Fibroblast of lung (primary cell): ENCODE measurements around the gene ALKBH3. TPM values are rescaled to one million over a fixed set of nuclear protein-coding genes. Genes with fewer than 3 reads are reported as not detected.
A peak's percentile ranks its signal among the peaks of the same experiment; 100 is the strongest.

Source experiments
- DNase-seq, 2 donors: peaks; one replicate each; pipeline versions ENCODE4 v3.0.0 to v3.0.0-alpha.2; 2010; ENCODE audit warnings: low read depth in 2 of 2
- H2AFZ ChIP-seq: 2 replicates; pipeline ENCODE4 v1.5.1; 2012; ENCODE audit warnings: low read length, control low read depth, inconsistent platforms
- H3K27ac ChIP-seq: 2 replicates; pipeline ENCODE4 v1.5.1; 2011; ENCODE audit warnings: low read length, control low read depth; ENCODE audit not compliant: insufficient read depth
- H3K27me3 ChIP-seq: 2 replicates; pipeline ENCODE4 v1.5.1; 2011; ENCODE audit warnings: mild to moderate bottlenecking, low read length; ENCODE audit not compliant: control insufficient read depth, insufficient read depth
- H3K36me3 ChIP-seq: 2 replicates; pipeline ENCODE4 v1.5.1; 2011; ENCODE audit warnings: low read length; ENCODE audit not compliant: control insufficient read depth, insufficient read depth
- H3K4me1 ChIP-seq: 2 replicates; pipeline ENCODE4 v1.5.1; 2011; ENCODE audit warnings: low read length; ENCODE audit not compliant: control insufficient read depth, insufficient read depth; ENCODE audit errors: extremely low read depth
- H3K4me2 ChIP-seq: 2 replicates; pipeline ENCODE4 v1.5.1; 2011; ENCODE audit warnings: low read length, control low read depth; ENCODE audit not compliant: insufficient read depth; ENCODE audit errors: extremely low read depth
- H3K4me3 ChIP-seq, 4 experiments: fragments of 200-600 bp in 1 of 4; sonication (generic) in 1 of 4; replicated peaks in 1 of 4; 2 replicates each; pipeline ENCODE4 v1.5.1; 2011 to 2016; ENCODE audit warnings: low read length in 4 of 4, low read depth in 3 of 4, mild to moderate bottlenecking in 3 of 4, control low read depth in 2 of 4, inconsistent platforms in 1 of 4, mixed read lengths in 1 of 4; ENCODE audit not compliant: insufficient read depth in 1 of 4; ENCODE audit errors: control extremely low read depth in 1 of 4
- H3K79me2 ChIP-seq: 2 replicates; pipeline ENCODE4 v1.5.1; 2012; ENCODE audit warnings: mild to moderate bottlenecking, low read length, inconsistent platforms; ENCODE audit not compliant: control insufficient read depth, insufficient read depth
- H3K9ac ChIP-seq: 2 replicates; pipeline ENCODE4 v1.5.1; 2011; ENCODE audit warnings: mild to moderate bottlenecking, low read length, control low read depth; ENCODE audit not compliant: insufficient read depth
- H3K9me3 ChIP-seq: 2 replicates; pipeline ENCODE4 v1.5.1; 2012; ENCODE audit warnings: low read depth, low read length; ENCODE audit not compliant: control insufficient read depth, insufficient read depth
- H4K20me1 ChIP-seq: 2 replicates; pipeline ENCODE4 v1.5.1; 2011; ENCODE audit warnings: low read length; ENCODE audit not compliant: control insufficient read depth, insufficient read depth; ENCODE audit errors: extremely low read depth
- CTCF ChIP-seq, 2 donors: IDR thresholded peaks in 1 of 2; conservative IDR thresholded peaks in 1 of 2; 1 replicate in 1 of 2; 2 replicates in 1 of 2; pipeline ENCODE4 v1.5.1; 2011 to 2012; ENCODE audit warnings: low read length in 2 of 2, control low read depth in 1 of 2, inconsistent platforms in 1 of 2, low read depth in 1 of 2, mild to moderate bottlenecking in 1 of 2
- EZH2 ChIP-seq: IDR thresholded peaks from 2 replicates; pipeline ENCODE4 v1.5.1; 2012; ENCODE audit warnings: low read length, control low read depth, mild to moderate bottlenecking; ENCODE audit errors: missing control alignments
- polyA plus RNA-seq, 2 donors: library from polyadenylated mRNA; depleted of rRNA in 1 of 2; stranded (reverse) in 1 of 2; unstranded in 1 of 2; fragments of >200 nt; gene quantifications; 2 replicates each; pipeline ENCODE4 v1.2.1, GENCODE V29; 2011 to 2012; ENCODE audit warnings: missing spikeins in 1 of 2
- total RNA-seq: library from RNA; depleted of rRNA; stranded (reverse); fragments of >200 nt; gene quantifications from 2 replicates; pipeline ENCODE4 v1.2.1, GENCODE V29; 2014

Gene ALKBH3
- total and polyA plus RNA-seq, 2 donors (not counting 1 experiment from before 2014, with no cell fraction given): 39.0 to 56.1 TPM

GRCh38 chr11:43925932-43926505, 45.4 kb downstream of the ALKBH3 start:
- Histone ChIP-seq H3K27ac (no peak overlapping the region), H3K4me2 (no peak overlapping the region), H3K4me3 (no peak overlapping the region), H3K4me1 (peaks cover 29% of the 10 kb centered on the region), H3K27me3 (no peaks in the 10 kb centered on the region), H3K9me3 (no peaks in the 10 kb centered on the region), H3K79me2 (no peaks in the 10 kb centered on the region), H2AFZ (no peak overlapping the region), H3K9ac (no peak overlapping the region), H3K36me3 (no peaks in the 10 kb centered on the region), H4K20me1 (no peaks in the 10 kb centered on the region)
- no peak for TF ChIP-seq CTCF (conservative IDR thresholded peaks at IDR 0.05 in 1 of 2, IDR thresholded peaks at IDR 0.05 in 1 of 2; ENCODE audit: low read depth in 1 of 2, low read length in 2 of 2)
- TF ChIP-seq EZH2: no peak
- peak in 1 of 2 donors; percentile 67 for DNase-seq

- Histone ChIP-seq H3K4me3 (no peak overlapping the region), H3K36me3 (no peaks in the 10 kb centered on the region), H3K4me1 (peaks cover 21% of the 10 kb centered on the region), H2AFZ (no peak overlapping the region), H3K9me3 (no peaks in the 10 kb centered on the region), H3K27ac (no peak overlapping the region), H3K79me2 (no peaks in the 10 kb centered on the region), H3K4me2 (no peak overlapping the region), H3K9ac (no peak overlapping the region), H4K20me1 (no peaks in the 10 kb centered on the region), H3K27me3 (no peaks in the 10 kb centered on the region)
- no peak for TF ChIP-seq CTCF (conservative IDR thresholded peaks at IDR 0.05 in 1 of 2, IDR thresholded peaks at IDR 0.05 in 1 of 2; ENCODE audit: low read depth in 1 of 2, low read length in 2 of 2)
- TF ChIP-seq EZH2: no peak
- DNase-seq: peak in 1 of 2 donors; percentile 42
These were observed 46.4 kb downstream of the ALKBH3 start for GRCh38 chr11:43927070-43927469.

GRCh38 chr11:43927925-43928707, 47.5 kb downstream of the ALKBH3 start:
- Histone ChIP-seq H3K36me3 (no peaks in the 10 kb centered on the region), H3K27ac (no peak overlapping the region), H3K9me3 (no peaks in the 10 kb centered on the region), H3K27me3 (no peaks in the 10 kb centered on the region), H3K4me3 (no peak overlapping the region), H3K4me1 (peaks cover 18% of the 10 kb centered on the region), H3K4me2 (no peak overlapping the region), H4K20me1 (no peaks in the 10 kb centered on the region), H3K79me2 (no peaks in the 10 kb centered on the region), H2AFZ (no peak overlapping the region), H3K9ac (no peak overlapping the region)
- no peak for TF ChIP-seq CTCF (conservative IDR thresholded peaks at IDR 0.05 in 1 of 2, IDR thresholded peaks at IDR 0.05 in 1 of 2; ENCODE audit: low read depth in 1 of 2, low read length in 2 of 2)
- no peak for TF ChIP-seq EZH2
- DNase-seq: no peak
